ENCODE measurements around the gene ACSL3. TPM values are rescaled to one million over a fixed set of nuclear protein-coding genes. Genes with fewer than 3 reads are reported as not detected.

The ACSL3 gene
- total RNA-seq, 4 donors from 2014 or later, result 22.4 to 54.1 (median 42.3) TPM

GRCh38 chr2:222883420-222883819 is 22.6 kb downstream of the ACSL3 start:
- Histone ChIP-seq H3K36me3 (no peaks in the 10 kb centered on the region), H3K27me3 (no peaks in the 10 kb centered on the region), H3K27ac (peak overlapping the region in 2 of 4 donors; percentile 55 to 57), H3K4me3 (no peak overlapping the region), H3K9me3 (no peaks in the 10 kb centered on the region), H3K4me1 (peaks cover 5 to 34% (median 14%) of the 10 kb centered on the region in 4 donors)
- intact Hi-C loops (cut with DNase I; ENCODE audit: low total_unique reads) (no loop called here), in situ Hi-C loops (cut with MboI; ENCODE audit: low pct_ligation_motif_present in 1 of 4, low pct_unique_long_range_greater_than_20kb in 1 of 4, low sequenced_read_pairs in 3 of 4) (no loop called here)
- TF ChIP-seq POLR2AphosphoS5 (IDR thresholded peaks at IDR 0.05) (no peak), POLR2A (IDR thresholded peaks at IDR 0.05) (no peak), EP300 (IDR thresholded peaks at IDR 0.05; ENCODE audit: low read depth) (no peak), CTCF (IDR thresholded peaks at IDR 0.05) (no peak)
- no peak for DNase-seq
- 89 to 90% methylated on average over 3 of the region's 3 CpGs for WGBS, 2 donors (ENCODE audit: low coverage in 1 of 2)

DNA sequence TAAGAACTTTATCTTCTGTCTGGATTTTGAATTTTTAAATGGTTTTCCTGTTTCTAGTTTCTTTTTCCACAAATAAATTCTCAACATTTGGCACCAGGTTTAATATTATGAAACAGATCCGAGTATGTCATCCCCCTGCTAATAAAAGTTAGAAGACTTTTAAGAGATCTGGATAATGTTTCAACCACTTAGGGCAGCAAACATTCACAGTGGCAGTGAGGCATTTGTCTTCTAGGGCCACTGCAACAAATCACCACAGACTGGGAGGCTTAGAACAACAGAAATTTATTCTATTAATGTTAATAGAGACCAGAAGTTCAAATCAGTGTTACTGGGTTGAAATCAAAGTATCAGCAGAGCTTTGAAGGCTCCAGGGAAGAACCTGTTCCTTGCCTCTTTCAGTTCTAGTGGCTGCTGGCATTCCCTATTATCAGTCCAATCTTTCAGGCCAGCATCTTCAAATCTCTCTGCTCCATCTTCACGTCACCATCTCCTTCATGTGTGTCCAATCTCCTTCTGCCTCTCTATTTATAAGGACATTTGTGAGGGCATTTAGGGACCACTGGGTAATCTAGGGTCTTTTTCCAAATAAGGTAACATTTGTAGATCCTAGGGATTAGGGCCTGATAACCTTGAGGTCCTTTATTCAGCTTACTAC is 23.4 kb downstream of the ACSL3 start:
- 37 to 56% methylated on average over 2 of the region's 2 CpGs for WGBS, 2 donors (ENCODE audit: low coverage in 1 of 2)
- H3K36me3 ChIP-seq, result no peaks in the 10 kb centered on the region
- peak overlapping the region in 3 of 4 donors; percentile 7 to 57 (median 55) for H3K27ac ChIP-seq
- H3K9me3 ChIP-seq, result no peaks in the 10 kb centered on the region
- TF ChIP-seq CTCF (IDR thresholded peaks at IDR 0.05) (no peak), POLR2AphosphoS5 (IDR thresholded peaks at IDR 0.05) (peak in 2 of 3 donors; percentile 13 to 14), POLR2A (IDR thresholded peaks at IDR 0.05) (no peak)
- no peak for DNase-seq
- in situ Hi-C loops (cut with MboI; ENCODE audit: low pct_ligation_motif_present in 1 of 4, low pct_unique_long_range_greater_than_20kb in 1 of 4, low sequenced_read_pairs in 3 of 4) (no loop called here), intact Hi-C loops (cut with DNase I; ENCODE audit: low total_unique reads) (no loop called here)
- peaks cover 5 to 28% (median 10%) of the 10 kb centered on the region in 4 donors for H3K4me1 ChIP-seq
- no peak overlapping the region for H3K4me3 ChIP-seq
- H3K27me3 ChIP-seq, result no peaks in the 10 kb centered on the region

- 53 to 60% methylated on average over 5 of the region's 5 CpGs for WGBS, 2 donors (ENCODE audit: low coverage in 1 of 2)
- Histone ChIP-seq H3K4me1 (peaks cover 5 to 26% (median 10%) of the 10 kb centered on the region in 4 donors), H3K27me3 (no peaks in the 10 kb centered on the region), H3K9me3 (no peaks in the 10 kb centered on the region), H3K4me3 (no peak overlapping the region), H3K36me3 (no peaks in the 10 kb centered on the region), H3K27ac (peak overlapping the region in 3 of 4 donors; percentile 7 to 57 (median 55))
- DNase-seq, result no peak
- intact Hi-C loops (cut with DNase I; ENCODE audit: low total_unique reads), result no loop called here
- TF ChIP-seq POLR2A (IDR thresholded peaks at IDR 0.05) (no peak), POLR2AphosphoS5 (IDR thresholded peaks at IDR 0.05) (no peak), CTCF (IDR thresholded peaks at IDR 0.05) (no peak), EP300 (IDR thresholded peaks at IDR 0.05; ENCODE audit: low read depth) (no peak)
- in situ Hi-C loops (cut with MboI; ENCODE audit: low pct_ligation_motif_present in 1 of 4, low pct_unique_long_range_greater_than_20kb in 1 of 4, low sequenced_read_pairs in 3 of 4), result no loop called here
These were observed 24.1 kb downstream of the ACSL3 start for GRCh38 chr2:222884805-222885424.

- Histone ChIP-seq H3K9me3 (no peaks in the 10 kb centered on the region), H3K4me1 (peaks cover 5 to 23% (median 12%) of the 10 kb centered on the region in 4 donors), H3K36me3 (no peaks in the 10 kb centered on the region), H3K27ac (no peak overlapping the region), H3K4me3 (no peak overlapping the region), H3K27me3 (no peaks in the 10 kb centered on the region)
- DNase-seq, result no peak
- intact Hi-C loops (cut with DNase I; ENCODE audit: low total_unique reads) (no loop called here), in situ Hi-C loops (cut with MboI; ENCODE audit: low pct_ligation_motif_present in 1 of 4, low pct_unique_long_range_greater_than_20kb in 1 of 4, low sequenced_read_pairs in 3 of 4) (no loop called here)
- TF ChIP-seq POLR2AphosphoS5 (IDR thresholded peaks at IDR 0.05) (no peak), CTCF (IDR thresholded peaks at IDR 0.05) (no peak), EP300 (IDR thresholded peaks at IDR 0.05; ENCODE audit: low read depth) (no peak), POLR2A (IDR thresholded peaks at IDR 0.05) (no peak)
- 63 to 92% methylated on average over 1 of the region's 1 CpG for WGBS, 2 donors (ENCODE audit: low coverage in 1 of 2)
These were observed 26.3 kb downstream of the ACSL3 start for GRCh38 chr2:222887124-222887523.

Data from transverse colon (tissue), 4 donors.